ENCODE results near the gene TMEM88.

- no peak for TF ChIP-seq POLR2AphosphoS5 (IDR thresholded peaks at IDR 0.05; ENCODE audit: low read depth, low read length)
- no peak for TF ChIP-seq POLR2A (IDR thresholded peaks at IDR 0.05; ENCODE audit: low read depth, low read length)
- no peak for TF ChIP-seq TAF1 (IDR thresholded peaks at IDR 0.05; ENCODE audit: borderline replicate concordance, low read depth, low read length)
Measured at GRCh38 chr17:7889166-7889955, 34.5 kb downstream of the TMEM88 start.

All from GM12892 (cell line).